Stimulated activated CD8-positive, alpha-beta memory T cell treated with anti-CD3 and anti-CD28 coated beads, Interleukin-7, amount 100 ng/mL, for 48 hours (primary cell): ENCODE data around the gene TSEN2.
A peak's percentile ranks its signal among the peaks of the same experiment; 100 is the strongest.
"Not testable (repeated sequence)": the region's sequence is repeated elsewhere in the genome, so short reads cannot be mapped to it uniquely, and the experiment has no call there.

ENCODE experiments used
- DNase-seq, 2 donors: peaks; one replicate each; pipeline ENCODE4 v3.0.0-alpha.2; 2020; ENCODE audit warnings: low read depth in 1 of 2; ENCODE audit errors: extremely low read depth in 1 of 2

The TSEN2 gene

DNA sequence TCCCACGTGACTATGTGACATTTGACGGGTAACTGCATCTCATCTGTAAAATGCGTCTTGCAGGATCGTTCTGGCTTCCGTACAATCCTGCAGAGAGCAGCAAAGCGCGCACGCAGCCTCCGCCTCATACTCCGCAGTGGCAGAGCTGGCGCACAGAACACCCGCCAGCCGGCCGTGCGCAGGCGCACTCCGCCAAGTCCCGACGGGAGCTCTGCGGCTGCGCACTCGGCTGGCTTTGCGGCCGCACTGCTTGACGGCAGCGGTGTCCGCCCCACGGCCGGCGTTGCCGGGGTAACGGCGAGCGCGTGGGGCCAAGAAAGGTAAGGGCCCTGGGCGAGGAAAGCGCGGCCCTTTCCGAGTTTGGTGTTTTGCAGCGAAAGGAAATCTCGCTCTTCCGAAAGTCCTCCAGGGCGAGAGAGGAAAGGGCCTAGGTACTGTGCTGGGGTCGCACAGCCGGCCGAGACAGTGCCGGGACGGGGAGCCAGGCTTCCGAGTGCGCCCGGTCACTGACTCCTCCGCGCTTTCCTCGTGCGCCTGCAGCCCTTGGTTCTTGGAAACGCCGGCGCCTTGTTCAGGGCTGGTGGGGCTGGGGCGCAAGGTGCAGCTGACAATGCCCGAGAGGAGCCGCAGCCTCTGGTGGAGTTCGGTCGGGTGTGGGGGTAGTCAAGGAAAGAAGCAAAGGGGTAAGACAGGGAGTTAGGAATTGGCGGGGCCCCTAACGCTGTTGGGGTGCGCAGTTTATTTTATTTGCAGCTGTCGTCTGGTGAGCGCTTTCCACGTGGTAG, at the start of gene TSEN2:
TSEN2 (plus strand) TSS at position 283 of the 785 bp plus-strand sequence. CDS start 5,321 bp downstream, outside the sequence.
- DNase-seq, result peak; percentile 89 to 95

DNA sequence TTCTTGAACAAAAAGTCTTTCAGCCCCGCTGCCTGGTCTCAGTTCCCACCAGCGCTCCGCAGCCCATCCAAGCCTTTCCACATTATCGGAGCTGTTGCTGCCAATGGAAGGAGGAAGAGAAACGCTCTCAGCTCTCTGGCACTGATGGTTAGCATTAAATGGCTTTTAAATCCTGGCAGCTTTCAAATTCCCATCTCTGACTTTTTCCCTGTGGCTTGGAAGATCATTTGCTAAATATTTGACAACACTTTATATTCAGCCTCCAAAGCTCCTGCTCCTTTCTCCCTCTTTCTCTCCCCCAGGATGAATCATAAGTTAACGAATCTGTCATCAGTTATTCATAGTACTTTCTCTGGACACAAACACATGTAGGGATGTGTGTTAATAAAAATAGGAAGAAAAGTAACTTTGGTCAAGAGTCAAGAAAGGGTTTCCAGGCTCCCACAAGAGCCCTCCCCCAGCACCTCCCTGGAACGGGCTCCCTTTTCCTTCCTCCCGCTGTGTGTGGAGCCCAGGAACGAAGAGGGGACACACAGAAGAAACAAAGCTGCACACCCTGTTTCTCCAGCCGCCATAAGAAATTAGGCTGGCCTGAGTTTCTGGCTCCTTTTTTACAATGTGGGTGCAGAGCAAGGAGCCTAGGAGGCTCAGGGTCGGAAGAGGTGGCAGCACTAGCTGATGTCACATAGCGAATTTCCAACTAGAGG, 47.6 kb upstream of the TSEN2 start:
- DNase-seq, result no peak

DNA sequence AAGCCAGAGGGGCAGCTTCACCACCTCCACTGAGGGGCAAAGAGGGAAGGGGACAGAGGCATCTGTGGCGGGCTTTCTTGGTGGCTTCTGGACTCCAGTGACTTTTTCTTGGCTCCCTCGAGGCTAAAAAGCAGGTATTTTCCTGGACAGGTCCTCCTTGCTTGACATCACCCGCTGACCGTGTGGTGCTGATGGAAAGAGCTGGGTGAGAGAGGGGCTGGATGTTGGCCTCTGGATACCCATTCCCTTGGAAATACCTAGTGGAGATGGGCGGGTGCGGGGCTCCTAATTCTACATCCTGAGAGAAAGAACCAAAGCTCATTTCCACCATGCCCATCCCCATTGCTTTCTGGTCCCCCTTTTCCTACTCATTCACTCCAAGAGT, 47.1 kb upstream of the TSEN2 start:
- DNase-seq, result no peak

DNA sequence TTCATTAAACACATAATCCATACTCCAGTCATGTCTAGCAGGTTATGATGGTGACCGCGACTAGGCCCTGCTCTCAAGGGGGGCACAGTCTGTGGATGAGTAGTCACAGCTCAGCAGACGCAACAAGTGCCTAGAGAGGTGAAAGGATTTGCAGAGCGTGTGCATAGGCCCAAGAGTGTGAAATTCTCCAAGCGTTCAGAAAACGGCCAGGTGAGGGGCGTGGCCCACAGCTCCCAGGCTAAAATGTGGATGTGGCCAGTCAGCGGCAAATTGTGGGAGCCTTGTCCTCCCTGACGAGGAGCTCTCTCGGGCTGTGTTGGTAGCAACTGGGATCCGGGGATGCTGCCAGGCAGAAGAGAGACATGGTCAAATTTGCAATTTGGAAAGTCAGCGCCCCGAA, 46.4 kb upstream of the TSEN2 start:
- no peak for DNase-seq

DNA sequence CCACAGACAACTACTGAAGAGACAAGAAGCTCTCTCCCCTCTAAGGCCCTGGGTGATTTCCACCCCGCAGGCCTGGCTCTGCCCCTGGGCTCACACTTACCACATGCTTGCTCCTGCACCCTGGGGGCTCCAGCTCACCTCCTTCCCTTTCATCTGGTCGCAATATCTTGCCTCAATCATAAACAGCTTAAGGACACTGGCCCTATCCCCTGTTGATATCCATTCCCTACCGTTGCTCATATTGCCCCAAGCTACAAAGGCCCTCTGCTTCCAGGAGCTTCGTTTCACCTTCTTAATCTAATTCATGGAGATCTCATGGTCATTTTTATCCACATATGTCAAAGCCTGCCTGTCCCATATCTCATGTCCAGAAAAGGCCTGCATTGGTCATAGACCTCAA, 46.0 kb upstream of the TSEN2 start:
- no peak for DNase-seq

DNA sequence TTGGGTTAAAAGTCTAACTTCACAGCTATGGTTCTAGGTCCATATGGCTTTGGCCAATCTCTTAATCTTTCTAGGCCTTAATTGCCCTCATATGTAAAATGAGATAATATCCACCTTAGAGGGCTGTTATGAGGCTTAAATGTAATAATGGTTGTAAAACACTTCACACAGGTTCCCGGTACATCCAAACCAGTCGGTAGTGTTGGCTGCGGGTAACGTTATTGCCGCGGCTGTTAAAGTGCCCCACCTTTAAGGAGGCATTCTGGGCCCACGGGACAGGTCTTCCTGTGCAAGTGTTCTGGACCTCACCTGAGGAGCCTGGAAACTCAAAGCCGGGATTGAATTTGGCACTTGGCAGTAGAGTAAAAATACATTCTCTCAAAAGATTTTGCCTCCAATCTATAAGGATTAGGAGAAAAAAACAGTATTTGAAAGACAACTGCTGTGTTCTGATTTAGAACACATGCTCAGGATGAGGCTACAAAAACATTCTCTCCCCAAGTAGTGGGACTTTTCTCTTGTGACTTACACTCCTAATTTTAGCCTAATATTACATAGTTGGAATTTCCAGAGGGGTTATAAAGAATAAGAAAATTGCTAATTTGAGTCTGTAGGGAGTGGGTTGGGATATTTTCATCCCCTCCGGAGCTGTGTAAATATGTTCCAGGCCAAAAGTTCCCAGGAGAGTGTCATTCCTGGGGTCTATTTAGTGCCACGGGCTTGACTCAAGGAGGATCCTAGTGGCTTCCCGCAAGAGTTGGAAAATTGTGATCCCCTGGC, 44.9 kb upstream of the TSEN2 start:
- no peak for DNase-seq

DNA sequence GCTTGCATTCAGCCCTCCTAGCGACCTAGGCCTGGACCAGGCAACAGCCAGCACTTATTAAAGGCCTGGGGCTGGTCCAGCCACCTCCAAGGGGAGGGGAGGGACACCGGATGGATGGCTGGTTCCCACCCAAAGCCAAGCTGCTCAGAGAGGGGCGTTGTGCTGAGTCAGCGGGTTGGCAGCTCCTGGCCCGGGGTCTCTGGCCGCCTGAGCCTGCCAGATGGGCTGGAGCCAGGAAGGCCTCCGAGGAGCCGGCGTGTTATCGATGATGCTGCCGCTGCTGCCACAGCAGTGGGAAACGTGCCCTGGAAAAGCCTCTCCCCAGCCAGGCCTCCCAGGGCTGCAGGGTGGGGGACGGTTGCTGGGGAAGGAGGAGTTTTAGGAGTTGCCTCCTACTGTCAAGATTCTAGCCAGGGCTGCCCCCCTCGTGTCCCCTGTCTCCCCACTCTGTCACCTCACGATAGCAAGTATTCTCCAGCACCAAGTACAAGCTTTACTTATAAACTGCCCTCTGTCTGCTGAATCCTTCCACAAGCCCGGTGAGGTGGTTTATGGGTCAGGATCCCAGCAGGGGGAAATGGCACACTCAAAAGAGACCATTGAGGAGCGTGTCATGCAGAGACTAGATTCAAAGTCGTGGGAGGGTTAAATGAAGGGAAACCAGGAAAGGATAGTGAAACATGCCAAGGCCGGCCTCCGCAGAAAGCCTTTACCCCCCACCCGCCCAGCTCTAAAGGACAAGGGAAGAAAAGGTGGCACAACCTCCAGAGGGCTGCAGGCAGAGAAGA, 43.2 kb upstream of the TSEN2 start:
- DNase-seq, result no peak

DNA sequence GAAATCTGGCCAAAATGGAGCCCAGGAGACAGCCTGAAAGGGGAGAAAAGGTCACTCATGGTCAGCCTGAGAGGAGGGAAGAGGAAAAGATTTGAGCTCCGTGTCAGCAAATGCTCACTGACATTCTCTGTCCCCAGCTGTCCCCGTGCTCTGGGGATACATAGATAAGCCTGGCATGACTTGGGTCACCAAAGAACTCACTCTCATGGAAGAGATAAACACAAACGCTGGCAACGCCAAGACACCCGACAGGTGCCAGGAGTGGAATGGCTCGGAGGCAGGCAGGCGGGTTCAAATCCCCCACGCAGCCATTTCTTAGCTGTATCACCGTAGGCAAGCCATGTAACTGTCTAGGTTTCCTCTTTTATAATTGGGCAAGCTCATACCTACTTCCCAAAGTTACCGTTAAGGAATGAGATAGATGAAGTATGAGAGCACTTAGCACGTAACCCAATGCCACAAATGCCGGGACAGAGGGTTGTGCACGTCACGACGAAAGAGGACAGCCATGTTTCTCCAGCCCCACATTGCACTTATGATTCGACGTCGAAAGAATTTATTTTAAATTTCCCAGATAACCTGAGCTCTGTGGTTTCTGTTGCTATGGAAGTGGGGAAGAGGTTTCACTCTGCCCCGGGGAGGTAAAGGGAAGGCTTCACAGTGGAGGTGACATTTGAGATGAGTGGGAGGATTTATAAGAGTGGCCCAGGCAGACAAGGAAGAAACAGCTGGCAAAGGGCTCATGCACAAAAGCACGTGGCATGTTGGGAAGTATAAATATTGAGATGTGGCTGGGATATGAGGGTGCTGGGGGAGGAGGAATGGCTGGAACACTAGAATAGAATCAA, 41.4 kb upstream of the TSEN2 start:
- DNase-seq, result no peak

DNA sequence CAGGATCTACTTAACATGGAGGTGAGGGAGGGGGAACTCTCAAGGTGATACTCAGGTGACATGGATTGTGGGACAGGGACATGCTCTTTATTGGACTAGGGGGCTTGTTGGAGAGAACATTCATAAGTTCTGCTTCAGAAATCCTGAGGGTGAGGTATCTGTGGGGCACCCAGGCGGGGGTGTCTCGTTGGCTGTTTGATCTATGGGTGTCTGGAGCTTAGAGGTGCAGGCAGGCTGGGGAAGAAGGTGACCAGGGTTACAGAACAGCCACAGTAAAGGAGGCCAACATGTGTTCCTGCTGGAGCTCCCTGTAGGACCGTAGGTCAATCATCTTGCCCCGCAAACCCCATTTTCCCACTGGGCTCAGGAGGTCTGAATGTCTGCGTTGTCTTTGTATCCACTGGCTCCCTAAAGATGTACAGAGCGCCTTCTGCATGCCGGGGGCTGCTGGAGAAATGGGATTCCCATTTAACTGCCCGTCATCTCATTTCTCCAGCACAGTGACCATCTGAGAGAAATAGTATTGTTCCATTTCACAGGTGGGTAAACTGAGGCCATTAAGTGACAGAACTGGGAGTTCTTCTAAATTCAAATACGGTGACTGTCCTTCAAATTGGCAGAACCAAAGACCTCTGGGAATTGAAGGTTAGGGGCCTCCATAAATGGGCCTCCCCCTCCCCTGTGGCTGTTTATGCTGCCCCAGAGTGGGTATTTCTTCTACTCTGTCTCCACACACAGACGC, 40.3 kb upstream of the TSEN2 start:
- DNase-seq, result no peak

DNA sequence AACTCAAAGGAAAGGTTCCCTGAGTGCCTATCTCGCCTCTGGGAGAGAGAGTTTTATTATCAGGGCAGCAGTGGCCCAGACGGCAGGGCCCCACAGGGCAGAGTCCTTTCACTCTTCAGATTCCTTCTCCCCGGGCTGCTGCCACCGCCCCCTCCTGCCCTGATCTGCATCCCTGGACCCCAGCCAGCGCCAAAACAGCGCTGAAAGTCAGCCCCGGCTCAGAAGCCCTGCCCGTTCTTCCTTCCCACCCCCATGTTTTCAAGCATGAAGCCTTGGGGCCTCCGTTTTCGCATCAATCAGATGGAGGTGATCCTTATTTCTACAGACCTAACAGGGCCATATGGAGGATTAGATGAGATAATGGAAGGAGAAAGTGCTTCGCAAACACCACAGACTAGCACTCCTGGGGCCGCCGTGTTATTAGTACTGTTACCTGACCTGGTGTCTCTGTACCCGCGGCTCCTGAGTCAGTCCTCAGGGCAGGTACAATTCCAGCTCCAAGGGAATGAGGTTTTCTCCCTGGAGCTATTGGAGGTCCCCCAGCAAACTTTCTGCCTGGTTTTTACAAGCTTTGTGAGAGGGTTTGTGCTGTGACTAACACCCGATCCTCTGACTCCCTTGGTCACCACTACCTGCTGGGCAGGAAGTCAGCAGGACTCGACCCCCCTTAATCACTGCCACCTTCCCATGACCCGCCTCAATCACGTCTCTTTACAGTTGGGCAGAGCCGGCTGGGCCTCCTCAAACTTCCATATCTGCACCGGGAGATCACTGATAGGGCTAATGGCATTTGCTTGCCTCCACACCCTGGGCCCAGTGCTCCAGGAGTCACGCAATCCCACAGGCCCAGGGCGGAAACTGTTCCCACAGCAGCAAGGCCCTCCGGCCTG, 39.5 kb upstream of the TSEN2 start:
- no peak for DNase-seq

DNA sequence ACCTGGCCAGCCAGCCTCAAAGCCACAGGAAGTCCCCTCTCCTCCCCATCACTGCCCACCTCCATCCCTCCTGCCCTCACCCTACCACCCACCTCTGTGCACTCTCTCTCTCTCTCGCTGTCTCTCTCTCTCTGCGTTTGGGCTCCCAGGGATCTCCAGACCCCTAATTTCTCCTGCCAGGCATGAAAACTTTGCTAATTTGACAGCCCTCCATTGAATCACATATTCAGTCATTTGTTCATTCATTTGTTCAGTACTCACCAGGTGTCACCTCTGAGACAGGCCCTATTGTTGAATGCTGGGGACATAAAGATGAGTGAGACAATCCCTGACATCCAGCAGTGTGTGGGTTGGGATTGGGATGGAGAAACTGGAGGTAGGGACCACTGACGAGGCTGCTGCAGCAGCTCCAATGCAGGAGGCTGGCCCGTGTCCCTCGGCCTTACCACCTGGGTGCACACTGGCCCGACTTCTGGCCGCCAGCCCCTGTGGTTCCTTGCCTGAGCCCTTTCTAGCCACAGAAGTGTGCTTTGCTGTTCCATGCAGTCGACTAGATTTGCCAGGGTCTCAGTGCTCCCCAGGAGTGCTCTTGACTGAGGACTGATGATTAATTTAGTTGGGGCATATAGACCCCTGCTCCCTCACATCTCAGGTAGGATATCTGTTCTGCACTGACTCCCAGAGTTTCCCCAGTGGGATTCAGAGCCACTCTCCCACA, 38.6 kb upstream of the TSEN2 start:
- DNase-seq, result no peak

DNA sequence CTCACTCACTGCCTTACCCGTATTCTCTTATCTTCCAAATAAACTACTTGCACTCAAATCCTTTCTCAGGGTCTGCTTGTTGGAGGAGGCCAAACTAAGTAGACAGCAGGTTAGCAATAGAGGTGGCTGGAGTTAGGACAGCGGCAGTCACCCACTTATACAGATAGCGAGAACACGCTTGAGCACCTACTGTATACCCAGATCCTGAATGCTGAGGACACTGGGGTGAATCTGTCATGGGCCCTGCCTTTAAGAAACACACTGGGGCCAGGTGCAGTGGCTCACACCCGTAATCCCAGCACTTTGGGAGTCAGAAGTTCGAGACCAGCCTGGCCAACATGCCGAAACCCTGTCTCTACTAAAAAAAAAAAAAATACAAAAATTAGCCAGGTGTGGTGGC, 38.0 kb upstream of the TSEN2 start:
- no peak for DNase-seq

DNA sequence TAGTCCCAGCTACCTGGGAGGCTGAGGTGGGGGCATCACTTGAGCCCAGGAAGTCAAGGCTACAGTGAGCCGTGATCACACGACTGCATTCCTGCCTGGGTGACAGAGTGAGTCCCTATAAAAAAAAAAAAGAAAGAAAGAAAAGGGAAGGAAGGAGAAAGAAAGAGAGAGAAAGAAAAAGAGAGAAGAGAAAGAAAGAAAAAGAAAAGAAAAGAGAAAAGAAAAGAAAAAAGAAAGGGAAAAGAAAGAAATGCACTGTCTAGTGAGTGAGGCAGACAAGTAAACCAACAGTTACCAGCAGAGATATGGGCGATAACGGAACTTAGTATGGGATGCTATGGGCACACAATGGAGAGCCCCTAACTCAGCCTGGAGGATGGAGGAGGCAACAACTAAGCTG, 37.2 kb upstream of the TSEN2 start:
- DNase-seq, result no peak

DNA sequence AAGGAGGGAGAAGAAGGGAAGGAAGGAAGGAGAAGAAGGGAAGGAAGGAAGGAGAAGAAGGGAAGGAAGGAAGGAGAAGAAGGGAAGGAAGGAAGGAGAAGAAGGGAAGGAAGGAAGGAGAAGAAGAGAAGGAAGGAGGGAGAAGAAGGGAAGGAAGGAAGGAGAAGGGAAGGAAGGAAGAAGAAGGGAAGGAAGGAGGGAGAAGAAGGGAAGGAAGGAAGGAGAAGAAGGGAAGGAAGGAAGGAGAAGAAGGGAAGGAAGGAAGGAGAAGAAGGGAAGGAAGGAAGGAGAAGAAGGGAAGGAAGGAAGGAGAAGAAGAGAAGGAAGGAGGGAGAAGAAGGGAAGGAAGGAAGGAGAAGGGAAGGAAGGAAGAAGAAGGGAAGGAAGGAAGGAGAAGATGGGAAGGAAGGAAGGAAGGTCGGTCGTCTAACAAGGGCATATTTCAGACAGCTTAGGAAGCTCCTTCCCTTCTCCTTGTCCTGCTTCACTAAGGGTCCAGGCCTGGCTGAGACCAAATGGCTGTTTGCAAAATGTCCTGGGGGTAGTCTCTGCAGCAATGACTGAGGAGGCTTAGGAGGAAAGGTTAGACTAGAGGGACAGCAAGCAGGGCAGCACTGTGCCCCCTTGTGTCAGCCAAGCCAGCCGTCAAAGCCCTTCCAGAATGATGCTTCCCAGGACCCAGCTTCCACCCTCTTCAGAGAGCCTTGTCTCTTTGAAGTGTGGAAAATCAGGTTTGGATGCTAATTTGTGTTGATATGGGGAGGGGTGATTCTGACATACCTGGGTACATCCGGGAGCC, 35.7 kb upstream of the TSEN2 start:
- not testable (repeated sequence) for DNase-seq

DNA sequence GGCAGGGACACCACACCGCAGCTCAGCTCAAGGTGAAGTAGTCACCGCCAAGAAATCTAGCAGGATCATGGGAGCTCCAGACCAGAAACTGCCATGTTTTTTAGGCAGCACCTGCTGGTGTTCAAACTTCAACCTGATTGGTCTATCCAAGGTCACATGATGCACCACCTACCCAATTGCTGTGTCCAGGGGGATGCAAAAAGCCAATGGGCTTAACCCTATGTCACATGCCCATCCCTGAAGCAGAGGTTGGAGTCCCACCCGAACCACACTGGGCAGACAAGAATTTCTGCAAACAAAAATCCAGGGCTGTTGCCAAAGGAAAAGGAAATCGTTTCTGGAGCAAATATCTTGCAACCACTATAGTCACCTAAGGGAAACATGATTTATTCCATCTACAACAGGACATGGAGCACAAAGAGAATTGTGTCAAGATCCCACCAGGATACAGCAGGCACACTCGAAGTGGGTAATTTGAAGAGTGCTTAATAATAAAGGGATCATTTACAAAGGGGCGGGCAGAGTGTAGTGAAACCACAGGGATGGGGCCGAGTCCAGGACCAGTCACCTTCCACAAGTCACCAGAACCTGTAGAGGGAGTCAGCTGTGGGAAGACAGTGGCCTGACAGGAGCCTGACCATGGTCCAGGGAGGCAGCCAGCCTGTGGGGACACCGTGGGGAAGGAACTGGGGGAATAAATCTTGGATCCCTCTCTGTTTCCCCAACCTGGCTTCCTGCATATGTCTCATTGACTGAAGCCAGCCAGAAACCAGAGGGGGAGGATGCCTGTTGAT, 34.2 kb upstream of the TSEN2 start:
- no peak for DNase-seq

DNA sequence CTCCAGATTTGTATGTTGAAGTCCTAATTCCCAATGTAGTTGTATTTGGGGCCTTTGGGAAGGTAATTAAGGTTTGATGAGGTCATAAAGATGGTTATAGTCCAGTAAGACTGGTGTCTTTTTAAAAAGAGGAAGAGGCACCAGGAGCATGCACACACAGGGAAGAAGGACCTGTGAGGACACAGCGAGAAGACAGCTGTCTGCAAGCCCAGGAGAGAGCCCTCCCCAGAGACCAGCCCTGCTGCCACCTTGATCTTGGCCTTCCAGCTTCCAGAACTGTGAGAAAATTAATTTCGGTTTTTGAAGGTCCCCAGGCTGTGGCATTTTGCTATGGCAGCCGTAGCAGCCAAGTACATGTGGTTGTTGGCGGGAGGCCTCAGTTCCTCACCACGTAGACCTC, 32.8 kb upstream of the TSEN2 start:
- DNase-seq, result no peak
